ENCODE results near the gene ZNF335. TPM values are rescaled to one million over a fixed set of nuclear protein-coding genes. Genes with fewer than 3 reads are reported as not detected.
"Not testable (repeated sequence)": the region's sequence is repeated elsewhere in the genome, so short reads cannot be mapped to it uniquely, and the experiment has no call there.

ZNF335 gene
- total RNA-seq, 1 donor from 2014 or later: 9.6 TPM

GRCh38 chr20:45910670-45911485 lies 61.1 kb downstream of the ZNF335 start:
- ATAC-seq: peak; percentile 94

- ATAC-seq: no peak
Observed at GRCh38 chr20:45909817-45910669, 62.0 kb downstream of the ZNF335 start.

- ATAC-seq: no peak
Observed at GRCh38 chr20:45909336-45909808, 62.6 kb downstream of the ZNF335 start.

GRCh38 chr20:45908084-45908483 lies 63.9 kb downstream of the ZNF335 start:
- no peak for ATAC-seq

- no peak for ATAC-seq
Observed at GRCh38 chr20:45907219-45907948, 64.6 kb downstream of the ZNF335 start.

GRCh38 chr20:45905505-45906079 lies 66.4 kb downstream of the ZNF335 start:
- ATAC-seq: peak; percentile 60

GRCh38 chr20:45904583-45905504 lies 67.2 kb downstream of the ZNF335 start:
- no peak for ATAC-seq

GRCh38 chr20:45902199-45902701 lies 69.8 kb downstream of the ZNF335 start:
- no peak for ATAC-seq

GRCh38 chr20:45901332-45901731 lies 70.7 kb downstream of the ZNF335 start:
- not testable (repeated sequence) for ATAC-seq

GRCh38 chr20:45899046-45899835 lies 72.8 kb downstream of the ZNF335 start:
- peak; percentile 19 for ATAC-seq

Other genes with a start within 250 kb of the ZNF335 start
- not detected for gene SPINT4, start 249.9 kb downstream of the ZNF335 start, total RNA-seq
- not detected for gene WFDC3, start 180.3 kb downstream of the ZNF335 start, total RNA-seq
- gene DNTTIP1, start 180.2 kb downstream of the ZNF335 start, total RNA-seq: 15.8 TPM
- 46.5 TPM for gene UBE2C, start 159.6 kb downstream of the ZNF335 start, total RNA-seq
- gene TNNC2, start 144.9 kb downstream of the ZNF335 start, total RNA-seq: not detected
- gene SNX21, start 138.4 kb downstream of the ZNF335 start, total RNA-seq: 7.1 TPM
- gene ACOT8, start 114.8 kb downstream of the ZNF335 start, total RNA-seq: 14.0 TPM
- gene ZSWIM3, start 114.6 kb downstream of the ZNF335 start, total RNA-seq: 1.4 TPM
- gene ZSWIM1, start 91.0 kb downstream of the ZNF335 start, total RNA-seq: 7.2 TPM
- 0.76 TPM for gene SPATA25, start 84.6 kb downstream of the ZNF335 start, total RNA-seq
- gene NEURL2, start 81.0 kb downstream of the ZNF335 start, total RNA-seq: 1.9 TPM
- 57.4 TPM for gene CTSA, start 80.9 kb downstream of the ZNF335 start, total RNA-seq
- gene PLTP, start 60.0 kb downstream of the ZNF335 start, total RNA-seq: 46.7 TPM
- gene PCIF1, start 37.5 kb downstream of the ZNF335 start, total RNA-seq: 19.0 TPM
- 3.3 TPM for gene MMP9, start 36.7 kb upstream of the ZNF335 start, total RNA-seq
- gene SLC12A5, start 57.0 kb upstream of the ZNF335 start, total RNA-seq: not detected
- 14.3 TPM for gene NCOA5, start 117.8 kb upstream of the ZNF335 start, total RNA-seq
- 7.4 TPM for gene CD40, start 146.1 kb upstream of the ZNF335 start, total RNA-seq

All from esophagus mucosa (tissue), 1 donor.